K562 (cell line): ENCODE measurements around the gene HHIPL2. TPM values are rescaled to one million over a fixed set of nuclear protein-coding genes. Genes with fewer than 3 reads are reported as not detected.
A peak's percentile ranks its signal among the peaks of the same experiment; 100 is the strongest.

Source experiments
- BDP1 ChIP-seq: IDR thresholded peaks from 3 replicates; pipeline ENCODE4 v1.6.1; 2011; ENCODE audit not compliant: insufficient read length, insufficient read depth
- CEBPG ChIP-seq, 3 experiments: fragments of 200-800 bp in 1 of 3; sonication (Bioruptor generic) in 1 of 3; sonication (generic) in 1 of 3; formaldehyde crosslinking in 1 of 3; IDR thresholded peaks in 2 of 3; conservative IDR thresholded peaks in 1 of 3; 2 replicates each; pipeline versions ENCODE4 v1.6.1 to v1.8.0; 2016 to 2022; ENCODE audit warnings: missing compliant biosample characterization in 2 of 3, missing genetic modification characterization in 2 of 3, mild to moderate bottlenecking in 1 of 3, missing genetic modification reagents in 1 of 3
- CXXC5 ChIP-seq: fragments of 250-450 bp; sonication (Bioruptor Pico); IDR thresholded peaks from 2 replicates; pipeline ENCODE4 v1.8.0; 2022; ENCODE audit warnings: inconsistent platforms, mild to moderate bottlenecking, moderate library complexity
- DACH1 ChIP-seq: fragments of 450-650 bp; IDR thresholded peaks from 2 replicates; pipeline ENCODE4 v1.6.1; 2018; ENCODE audit not compliant: partially characterized antibody
- E2F3 ChIP-seq: fragments of 250-450 bp; sonication (Bioruptor Pico); IDR thresholded peaks from 2 replicates; pipeline ENCODE4 v1.4.0; 2020; ENCODE audit warnings: mild to moderate bottlenecking
- ETV5 ChIP-seq: sonication (generic); formaldehyde crosslinking; IDR thresholded peaks from 2 replicates; pipeline ENCODE4 v1.4.0; 2020; ENCODE audit warnings: low read depth, mild to moderate bottlenecking, missing genetic modification reagents
- GABPB1 ChIP-seq: sonication (generic); formaldehyde crosslinking; IDR thresholded peaks from 2 replicates; pipeline ENCODE4 v1.8.0; 2022; ENCODE audit warnings: mild to moderate bottlenecking, missing genetic modification reagents
- JUN ChIP-seq, 2 experiments: sonication (generic) in 1 of 2; formaldehyde crosslinking in 1 of 2; IDR thresholded peaks; 2 replicates each; pipeline versions ENCODE4 v1.6.1 to v1.8.0; 2012 to 2022; ENCODE audit warnings: borderline replicate concordance in 2 of 2, mild to moderate bottlenecking in 2 of 2, improper control_type of control experiment in 1 of 2, low read depth in 1 of 2, low read length in 1 of 2, missing genetic modification reagents in 1 of 2
- NFATC3 ChIP-seq: fragments of 450-650 bp; IDR thresholded peaks from 2 replicates; pipeline ENCODE4 v1.6.1; 2017; ENCODE audit warnings: mild to moderate bottlenecking
- POLR2G ChIP-seq: fragments of 200-400 bp; formaldehyde crosslinking; IDR thresholded peaks from 2 replicates; pipeline ENCODE4 v1.6.1; 2017; ENCODE audit warnings: low read depth, mild to moderate bottlenecking, antibody characterized with exemption, low read length, moderate library complexity
- POLR3A ChIP-seq: IDR thresholded peaks from 2 replicates; pipeline ENCODE4 v1.6.1; 2011; ENCODE audit warnings: borderline replicate concordance, mild to moderate bottlenecking, moderate library complexity; ENCODE audit not compliant: insufficient read length, insufficient read depth; ENCODE audit errors: extremely low read depth
- SUPT5H ChIP-seq: fragments of 450-650 bp; IDR thresholded peaks from 2 replicates; pipeline ENCODE4 v1.6.1; 2016
- THRAP3 ChIP-seq: fragments of 450-650 bp; IDR thresholded peaks from 2 replicates; pipeline ENCODE4 v1.6.1; 2016; ENCODE audit warnings: mild to moderate bottlenecking, inconsistent platforms, borderline replicate concordance
- ZFPM2 ChIP-seq: fragments of 250-450 bp; sonication (Bioruptor Pico); IDR thresholded peaks from 2 replicates; pipeline ENCODE4 v1.5.1; 2022; ENCODE audit warnings: mild to moderate bottlenecking
- ZNF3 ChIP-seq: fragments of 250-450 bp; sonication (Bioruptor Pico); IDR thresholded peaks from 2 replicates; pipeline ENCODE4 v1.5.0; 2021; ENCODE audit warnings: mild to moderate bottlenecking, moderate library complexity
- ZNF318 ChIP-seq, 2 experiments: fragments of 450-650 bp; IDR thresholded peaks; 2 replicates each; pipeline ENCODE4 v1.6.1; 2016; ENCODE audit warnings: mild to moderate bottlenecking in 2 of 2, borderline replicate concordance in 1 of 2, low read depth in 1 of 2, moderate library complexity in 1 of 2
- ZZZ3 ChIP-seq: fragments of 450-650 bp; IDR thresholded peaks from 2 replicates; pipeline ENCODE4 v1.6.1; 2016; ENCODE audit warnings: antibody characterized with exemption, mild to moderate bottlenecking, moderate library complexity
- polyA plus RNA-seq, 8 experiments: library from polyadenylated mRNA; depleted of rRNA in 4 of 8; stranded (reverse) in 5 of 8; unstranded in 3 of 8; fragments of >200 nt; fragmentation: Nextera tagmentation in 2 of 8; fragmentation: Illumina TruSeq in 1 of 8; extraction: Ambion mirVana in 2 of 8; extraction: Trizol in 1 of 8; gene quantifications; 2 replicates each; pipeline versions ENCODE4 v1.2.1 to v1.2.3, GENCODE V29; 2011 to 2014; ENCODE audit warnings: inconsistent platforms in 1 of 8, missing spikeins in 1 of 8
- total RNA-seq, 7 experiments: library from RNA; depleted of rRNA in 6 of 7; stranded (reverse); fragments of >200 nt in 6 of 7; fragmentation: Illumina TruSeq in 2 of 7; extraction: Trizol in 2 of 7; gene quantifications; 2 replicates each; pipeline versions ENCODE4 v1.2.1 to v1.2.3, GENCODE V29; 2011 to 2021; ENCODE audit warnings: low replicate concordance in 1 of 7

The HHIPL2 gene
- total and polyA plus RNA-seq, 9 of the 15 experiments (the other 6 are each of a cell fraction or from before 2014, with no cell fraction given), result 0.05 to 0.60 (median 0.20) TPM; not detected in 1

- TF ChIP-seq BDP1, result no peak
- peak; percentile 83 for TF ChIP-seq SUPT5H
- TF ChIP-seq DACH1, result no peak
- no peak for TF ChIP-seq ZNF3 (CRISPR knock-in tag)
- peak; percentile 93 for TF ChIP-seq GABPB1 (CRISPR knock-in tag)
- peak in 1 of 2 experiments; percentile 42; a peak in 1 of 4 replicates for TF ChIP-seq ZNF318 (IDR thresholded peaks at IDR 0.05; ENCODE audit: borderline replicate concordance in 1 of 2, low read depth in 1 of 2)
- TF ChIP-seq ZZZ3, result no peak
- peak; percentile 38; the same call in 1 of the 2 replicates for TF ChIP-seq ETV5 (CRISPR knock-in tag)
- peak; percentile 86 for TF ChIP-seq CXXC5 (CRISPR knock-in tag)
- TF ChIP-seq E2F3 (CRISPR knock-in tag), result 0 out of 2 replicates have a peak, but pooled peaks have one; percentile 58
- no peak for TF ChIP-seq NFATC3
- no peak for TF ChIP-seq POLR3A
- TF ChIP-seq THRAP3, result no peak
- peak; percentile 77 for TF ChIP-seq POLR2G
- 0 out of 2 replicates have a peak, but pooled peaks have one; percentile 7 for TF ChIP-seq CEBPG (CRISPR knock-in tag; IDR thresholded peaks at IDR 0.05)
- no peak for TF ChIP-seq CEBPG (tag; conservative IDR thresholded peaks at IDR 0.05 in 1 of 2, IDR thresholded peaks at IDR 0.05 in 1 of 2)
- 0 out of 2 replicates have a peak, but pooled peaks have one; percentile 6 for TF ChIP-seq JUN (IDR thresholded peaks at IDR 0.05; ENCODE audit: borderline replicate concordance, low read depth, low read length)
- peak; percentile 26; the same call in 1 of the 2 replicates for TF ChIP-seq JUN (CRISPR knock-in tag; IDR thresholded peaks at IDR 0.05; ENCODE audit: borderline replicate concordance)
- TF ChIP-seq ZFPM2, result 0 out of 2 replicates have a peak, but pooled peaks have one; percentile 31
These were observed 41.8 kb upstream of the HHIPL2 start, which contains the start of gene TAF1A (continued) for GRCh38 chr1:222589462-222590302.
